ENCODE results near the gene CCDC30.

The CCDC30 gene

DNA sequence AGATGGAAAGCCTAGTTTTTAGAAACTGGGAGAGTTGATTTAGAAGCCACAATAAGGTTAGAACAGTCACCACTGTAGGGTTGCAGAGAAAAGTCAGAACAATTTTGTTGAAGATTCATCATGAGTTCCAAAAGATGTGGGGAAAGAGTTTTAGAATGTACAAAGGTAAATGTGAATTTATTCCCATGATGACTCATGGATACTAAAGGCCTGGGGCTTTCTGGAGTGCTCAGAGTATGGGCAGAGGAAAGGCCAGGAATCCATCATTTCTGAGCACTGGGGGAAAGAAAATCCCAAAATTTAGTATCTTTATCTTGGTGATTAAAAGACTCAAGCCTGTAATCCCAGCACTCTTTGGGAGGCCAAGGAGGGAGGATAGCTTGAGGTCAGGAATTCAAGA is 236.9 kb downstream of the CCDC30 start:
- no peak for DNase-seq

DNA sequence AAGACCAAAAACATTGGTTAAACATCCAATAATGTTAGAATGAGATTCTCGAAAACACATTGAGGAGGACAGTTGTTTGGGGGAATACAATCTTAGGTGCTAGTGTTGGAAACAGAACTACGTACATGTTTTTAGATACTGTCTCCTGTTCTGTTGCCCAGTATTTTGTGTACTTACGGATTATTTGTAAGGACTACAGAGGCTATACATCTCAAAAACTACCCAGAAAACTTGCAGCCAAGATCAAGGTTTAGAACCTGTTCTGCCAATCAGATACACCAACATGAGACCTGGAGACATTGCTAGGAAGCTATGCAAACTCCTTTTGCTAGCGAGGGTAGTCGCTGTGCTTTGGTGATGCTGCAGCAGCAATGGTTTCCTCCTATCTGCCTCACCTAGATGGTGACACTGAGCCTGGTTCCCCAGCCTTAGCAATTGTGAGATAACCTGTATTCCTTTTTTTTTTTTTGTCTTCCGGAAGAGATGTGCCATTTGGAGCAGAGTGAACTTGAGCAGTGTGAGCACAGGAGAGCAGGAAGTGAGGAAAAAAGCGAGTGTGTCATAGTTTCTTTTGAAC is 240.9 kb downstream of the CCDC30 start:
- DNase-seq = no peak

Data from Kasumi-1 (cell line).